T47D (cell line): Measurements from ENCODE around the gene LTA.

Experiments used
- DNase-seq, 2 experiments: peaks; one replicate each; pipeline versions ENCODE4 v3.0.0 to v3.0.0-alpha.2; 2011 to 2012; ENCODE audit warnings: low read depth in 1 of 2, low spot score in 1 of 2
- JUND ChIP-seq: IDR thresholded peaks from 2 replicates; pipeline ENCODE4 v1.6.1; 2012; ENCODE audit warnings: low read depth
- in situ Hi-C: cut with HindIII; loops from 2 replicates; pipeline ENCODE4 v1.10.0; 2016; ENCODE audit warnings: low sequenced_read_pairs, low pct_unique_long_range_greater_than_20kb

Gene LTA

DNA sequence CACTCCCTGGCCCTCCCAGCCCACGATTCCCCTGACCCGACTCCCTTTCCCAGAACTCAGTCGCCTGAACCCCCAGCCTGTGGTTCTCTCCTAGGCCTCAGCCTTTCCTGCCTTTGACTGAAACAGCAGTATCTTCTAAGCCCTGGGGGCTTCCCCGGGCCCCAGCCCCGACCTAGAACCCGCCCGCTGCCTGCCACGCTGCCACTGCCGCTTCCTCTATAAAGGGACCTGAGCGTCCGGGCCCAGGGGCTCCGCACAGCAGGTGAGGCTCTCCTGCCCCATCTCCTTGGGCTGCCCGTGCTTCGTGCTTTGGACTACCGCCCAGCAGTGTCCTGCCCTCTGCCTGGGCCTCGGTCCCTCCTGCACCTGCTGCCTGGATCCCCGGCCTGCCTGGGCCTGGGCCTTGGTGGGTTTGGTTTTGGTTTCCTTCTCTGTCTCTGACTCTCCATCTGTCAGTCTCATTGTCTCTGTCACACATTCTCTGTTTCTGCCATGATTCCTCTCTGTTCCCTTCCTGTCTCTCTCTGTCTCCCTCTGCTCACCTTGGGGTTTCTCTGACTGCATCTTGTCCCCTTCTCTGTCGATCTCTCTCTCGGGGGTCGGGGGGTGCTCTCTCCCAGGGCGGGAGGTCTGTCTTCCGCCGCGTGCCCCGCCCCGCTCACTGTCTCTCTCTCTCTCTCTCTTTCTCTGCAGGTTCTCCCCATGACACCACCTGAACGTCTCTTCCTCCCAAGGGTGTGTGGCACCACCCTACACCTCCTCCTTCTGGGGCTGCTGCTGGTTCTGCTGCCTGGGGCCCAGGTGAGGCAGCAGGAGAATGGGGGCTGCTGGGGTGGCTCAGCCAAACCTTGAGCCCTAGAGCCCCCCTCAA, at the start of gene LTA:
Gene LTA (plus strand): TSS at position 249 of the 871 bp plus-strand sequence. CDS start 454 bp downstream, at position 703.
- in situ Hi-C loops: no loop called here
- TF ChIP-seq JUND: no peak
- no peak for DNase-seq

DNA sequence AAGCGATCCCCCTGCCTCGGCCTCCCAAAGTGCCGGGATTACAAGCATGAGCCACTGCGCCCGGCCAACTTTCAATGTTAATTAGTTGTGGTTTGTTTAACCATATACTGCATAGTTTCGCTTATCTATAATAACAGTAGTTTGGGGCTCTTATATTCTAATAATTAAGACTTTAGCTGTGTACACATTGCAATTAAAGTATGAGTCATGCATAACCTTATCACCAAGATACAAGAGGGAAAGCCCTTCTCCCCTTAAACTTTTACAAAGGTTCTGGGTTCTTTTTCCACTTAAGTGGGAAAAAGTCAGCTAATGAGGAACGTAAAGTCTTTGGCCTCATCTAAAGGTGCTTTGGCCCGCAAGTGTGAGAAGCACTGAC, 46.5 kb upstream of the LTA start:
- TF ChIP-seq JUND: no peak
- DNase-seq: no peak
- in situ Hi-C loops: no loop called here

DNA sequence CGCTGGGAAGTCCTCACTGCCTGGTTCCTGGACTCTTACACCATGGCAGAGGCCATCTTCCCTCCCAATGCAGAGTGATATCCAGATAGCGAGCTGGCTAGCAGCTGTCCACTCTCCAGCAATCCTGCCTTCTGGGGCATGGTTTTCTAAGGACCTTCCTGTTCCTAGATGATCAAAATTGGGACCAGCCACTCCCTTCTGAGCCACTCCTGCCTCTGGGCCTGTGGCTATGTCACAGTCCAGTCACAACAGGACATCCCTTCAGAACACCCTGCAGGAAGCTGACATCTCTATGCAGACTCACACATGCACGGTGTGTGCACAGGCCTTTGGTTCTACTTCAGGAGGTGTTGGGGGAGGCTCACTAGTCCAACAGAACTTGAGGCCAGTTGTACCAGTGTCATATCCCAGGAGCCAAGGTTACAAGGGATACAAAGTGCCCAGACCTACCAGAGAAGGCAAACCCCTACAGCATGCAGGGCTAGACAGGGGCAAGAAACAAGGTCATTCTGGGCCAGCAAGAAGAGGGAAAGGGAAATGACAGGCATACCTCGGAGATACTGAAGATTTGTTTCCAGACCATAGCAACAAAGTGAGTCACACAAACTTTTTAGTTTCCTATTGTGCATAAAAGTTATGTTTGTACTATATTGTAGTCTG, 46.0 kb upstream of the LTA start:
- no peak for DNase-seq
- in situ Hi-C loops: no loop called here
- TF ChIP-seq JUND: no peak

- TF ChIP-seq JUND: no peak
- in situ Hi-C loops: no loop called here
- DNase-seq: no peak
Observed at GRCh38 chr6:31528307-31528777, 43.7 kb upstream of the LTA start.

DNA sequence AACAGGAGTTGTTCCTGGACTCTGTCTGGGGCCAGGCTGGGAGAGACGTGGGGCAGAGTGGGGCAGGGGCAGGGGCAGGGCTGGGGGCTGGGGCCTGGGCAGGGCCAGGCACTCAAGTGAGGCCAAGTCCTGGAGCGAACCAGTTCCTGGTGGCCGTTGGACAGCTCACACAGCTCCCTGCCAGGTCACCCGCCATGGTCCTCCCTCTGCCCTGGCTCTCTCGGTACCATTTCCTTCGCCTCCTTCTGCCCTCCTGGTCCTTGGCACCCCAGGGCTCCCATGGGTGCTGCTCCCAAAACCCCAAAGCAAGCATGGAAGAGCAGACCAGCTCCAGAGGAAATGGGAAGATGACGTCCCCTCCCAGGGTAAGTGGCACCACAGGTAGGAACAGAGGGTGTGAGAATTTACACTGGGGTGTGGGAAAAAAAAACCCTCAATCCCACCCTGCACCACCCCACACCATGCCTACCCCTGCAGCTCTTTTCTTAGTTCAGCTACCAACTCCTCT, 43.2 kb upstream of the LTA start, which contains the start of gene MCCD1:
Gene MCCD1 (plus strand): TSS at position 142 of the 508 bp plus-strand sequence. CDS start 53 bp downstream, at position 195.
- in situ Hi-C loops: no loop called here
- TF ChIP-seq JUND: no peak
- DNase-seq: no peak

GRCh38 chr6:31529329-31530150, 42.5 kb upstream of the LTA start:
- no peak for TF ChIP-seq JUND
- DNase-seq: no peak
- in situ Hi-C loops: no loop called here

DNA sequence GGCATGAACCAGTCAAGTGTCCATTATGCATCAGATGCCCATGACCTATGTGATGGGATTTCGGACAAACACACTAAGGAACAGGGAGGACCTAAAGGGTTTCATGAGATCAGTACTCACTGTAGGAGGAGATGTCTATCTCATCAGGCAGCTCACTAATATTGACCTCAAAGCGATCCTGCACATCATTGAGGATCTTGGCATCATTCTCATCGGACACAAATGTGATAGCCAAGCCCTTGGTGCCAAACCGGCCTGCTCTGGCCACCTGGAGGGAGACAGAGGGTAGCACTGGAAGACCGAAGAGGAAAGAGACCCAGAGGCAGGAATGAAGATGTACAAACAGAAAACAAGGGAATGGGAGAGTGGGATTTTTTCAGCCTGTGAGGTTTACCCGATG, 41.4 kb upstream of the LTA start:
- no peak for DNase-seq
- no peak for TF ChIP-seq JUND
- in situ Hi-C loops: no loop called here

- in situ Hi-C loops: no loop called here
- no peak for DNase-seq
- no peak for TF ChIP-seq JUND
Observed at GRCh38 chr6:31531162-31531561, 40.9 kb upstream of the LTA start.

DNA sequence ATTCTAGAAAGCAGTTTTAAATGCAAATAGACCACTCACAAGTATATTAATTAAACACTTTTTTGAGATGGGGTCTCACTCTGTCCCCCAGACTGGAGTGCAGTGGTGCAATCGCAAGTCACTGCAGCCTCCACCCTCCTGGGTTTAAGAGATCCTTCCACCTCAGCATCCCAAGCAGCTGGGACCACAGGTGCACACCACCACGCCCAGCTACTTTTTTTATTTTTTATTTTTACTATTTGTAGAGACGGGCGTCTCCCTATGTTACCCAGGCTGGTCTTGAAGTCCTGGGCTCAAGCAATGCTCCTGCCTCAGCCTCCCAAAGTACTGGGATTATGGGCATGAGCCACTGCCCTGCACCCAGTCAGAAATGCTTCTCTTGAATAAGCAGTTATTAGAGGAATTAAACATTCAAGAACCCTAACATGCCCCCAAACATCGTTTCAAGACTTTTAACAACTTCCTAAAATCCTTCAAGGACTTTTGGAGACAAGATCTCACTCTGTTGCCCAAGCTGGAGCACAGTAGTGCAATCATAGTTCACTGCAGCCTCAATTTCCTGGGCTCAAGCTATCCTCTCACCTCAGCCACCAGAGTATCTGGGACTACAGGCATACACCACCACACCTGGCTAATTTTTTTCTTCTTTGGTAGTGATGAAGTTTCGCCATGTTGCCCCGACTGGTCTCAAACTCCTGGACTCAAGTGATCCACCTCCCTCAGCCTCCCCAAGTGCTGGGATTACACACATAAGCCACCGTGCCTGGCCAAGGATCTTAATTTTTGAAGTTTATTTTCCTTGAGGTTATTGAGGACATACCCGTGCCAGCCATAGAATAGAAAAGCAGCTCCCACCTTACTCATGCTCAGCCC, 40.1 kb upstream of the LTA start:
- in situ Hi-C loops: no loop called here
- no peak for TF ChIP-seq JUND
- DNase-seq: no peak

- DNase-seq: no peak
- no peak for TF ChIP-seq JUND
- in situ Hi-C loops: no loop called here
Observed at GRCh38 chr6:31532644-31533454, 39.2 kb upstream of the LTA start.

GRCh38 chr6:31533455-31533841, 38.6 kb upstream of the LTA start:
- in situ Hi-C loops: no loop called here
- no peak for DNase-seq
- TF ChIP-seq JUND: no peak
